Peyer's patch (tissue), 4 donors: ENCODE results near the gene NFASC.

Source experiments
- POLR2A ChIP-seq, 2 donors: fragments of 450-650 bp; IDR thresholded peaks; one replicate each; pipeline ENCODE4 v1.5.1; 2017; ENCODE audit warnings: antibody characterized with exemption in 2 of 2, mild to moderate bottlenecking in 2 of 2, moderate library complexity in 2 of 2
- TF ChIP-seq, protein P1 (sequence below), 6 experiments: fragments of 450-650 bp in 4 of 6; fragments of 200-600 bp in 2 of 6; sonication (generic) in 1 of 6; IDR thresholded peaks; one replicate each; pipeline ENCODE4 v1.5.1; 2017 to 2019; ENCODE audit warnings: antibody characterized with exemption in 6 of 6, mild to moderate bottlenecking in 3 of 6, moderate library complexity in 1 of 6

DNA sequence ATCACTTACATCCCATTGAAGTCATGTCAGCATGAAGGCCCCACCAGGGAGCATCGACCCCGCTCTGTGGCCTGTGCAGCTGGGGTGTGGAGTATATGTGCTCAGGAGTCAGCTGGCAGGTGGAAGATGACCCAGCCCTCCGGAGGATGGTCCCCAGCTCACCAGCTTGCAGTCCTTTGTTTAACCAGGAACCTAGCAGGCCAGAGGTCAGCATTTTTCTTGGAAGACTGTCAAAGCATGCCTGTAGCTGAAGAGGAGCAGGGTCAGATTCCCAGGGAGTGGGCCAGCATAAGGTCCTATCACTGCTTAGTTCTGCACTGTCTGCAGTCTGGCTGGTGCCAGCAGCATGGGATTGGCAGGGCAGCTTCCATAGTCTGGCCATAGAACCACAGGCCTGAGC lies 12.7 kb downstream of the NFASC start:
- TF ChIP-seq, protein P1, sequence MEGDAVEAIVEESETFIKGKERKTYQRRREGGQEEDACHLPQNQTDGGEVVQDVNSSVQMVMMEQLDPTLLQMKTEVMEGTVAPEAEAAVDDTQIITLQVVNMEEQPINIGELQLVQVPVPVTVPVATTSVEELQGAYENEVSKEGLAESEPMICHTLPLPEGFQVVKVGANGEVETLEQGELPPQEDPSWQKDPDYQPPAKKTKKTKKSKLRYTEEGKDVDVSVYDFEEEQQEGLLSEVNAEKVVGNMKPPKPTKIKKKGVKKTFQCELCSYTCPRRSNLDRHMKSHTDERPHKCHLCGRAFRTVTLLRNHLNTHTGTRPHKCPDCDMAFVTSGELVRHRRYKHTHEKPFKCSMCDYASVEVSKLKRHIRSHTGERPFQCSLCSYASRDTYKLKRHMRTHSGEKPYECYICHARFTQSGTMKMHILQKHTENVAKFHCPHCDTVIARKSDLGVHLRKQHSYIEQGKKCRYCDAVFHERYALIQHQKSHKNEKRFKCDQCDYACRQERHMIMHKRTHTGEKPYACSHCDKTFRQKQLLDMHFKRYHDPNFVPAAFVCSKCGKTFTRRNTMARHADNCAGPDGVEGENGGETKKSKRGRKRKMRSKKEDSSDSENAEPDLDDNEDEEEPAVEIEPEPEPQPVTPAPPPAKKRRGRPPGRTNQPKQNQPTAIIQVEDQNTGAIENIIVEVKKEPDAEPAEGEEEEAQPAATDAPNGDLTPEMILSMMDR (IDR thresholded peaks at IDR 0.05): no peak
- TF ChIP-seq POLR2A (IDR thresholded peaks at IDR 0.05): no peak
